Esophagus squamous epithelium (tissue), 4 donors: Measurements from ENCODE around the gene FRMD1.

Experiments
- POLR2A ChIP-seq, 4 donors: fragments of 450-650 bp; IDR thresholded peaks; one replicate each; pipeline ENCODE4 v1.6.1; 2017; ENCODE audit warnings: antibody characterized with exemption in 4 of 4, mild to moderate bottlenecking in 4 of 4, moderate library complexity in 3 of 4
- TF ChIP-seq, protein P1 (sequence below), 6 experiments: fragments of 450-650 bp in 4 of 6; fragments of 200-600 bp in 2 of 6; sonication (generic) in 2 of 6; IDR thresholded peaks; one replicate each; pipeline ENCODE4 v1.5.1; 2016 to 2019; ENCODE audit warnings: antibody characterized with exemption in 6 of 6, mild to moderate bottlenecking in 4 of 6, moderate library complexity in 4 of 6

DNA sequence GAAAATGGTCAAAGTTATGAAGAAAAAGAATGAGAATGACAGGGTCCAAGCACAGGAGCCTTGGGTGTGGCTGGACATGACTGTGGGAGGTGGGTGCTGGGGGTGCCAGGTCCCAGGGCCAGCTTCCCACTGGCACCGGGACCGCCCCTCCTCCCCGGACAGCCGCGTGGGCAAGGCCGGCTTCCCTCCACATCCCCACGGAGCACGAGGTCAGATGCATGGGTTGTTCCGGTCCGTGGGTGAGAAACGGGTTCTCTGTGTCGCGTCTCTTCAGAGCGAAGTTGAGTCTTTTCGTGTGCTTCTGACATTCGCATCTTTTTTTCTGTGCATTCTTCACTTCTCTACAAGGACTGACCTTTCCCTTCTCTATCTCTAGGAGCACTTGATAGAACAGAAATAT is 51.5 kb downstream of the FRMD1 start:
- TF ChIP-seq, protein P1, sequence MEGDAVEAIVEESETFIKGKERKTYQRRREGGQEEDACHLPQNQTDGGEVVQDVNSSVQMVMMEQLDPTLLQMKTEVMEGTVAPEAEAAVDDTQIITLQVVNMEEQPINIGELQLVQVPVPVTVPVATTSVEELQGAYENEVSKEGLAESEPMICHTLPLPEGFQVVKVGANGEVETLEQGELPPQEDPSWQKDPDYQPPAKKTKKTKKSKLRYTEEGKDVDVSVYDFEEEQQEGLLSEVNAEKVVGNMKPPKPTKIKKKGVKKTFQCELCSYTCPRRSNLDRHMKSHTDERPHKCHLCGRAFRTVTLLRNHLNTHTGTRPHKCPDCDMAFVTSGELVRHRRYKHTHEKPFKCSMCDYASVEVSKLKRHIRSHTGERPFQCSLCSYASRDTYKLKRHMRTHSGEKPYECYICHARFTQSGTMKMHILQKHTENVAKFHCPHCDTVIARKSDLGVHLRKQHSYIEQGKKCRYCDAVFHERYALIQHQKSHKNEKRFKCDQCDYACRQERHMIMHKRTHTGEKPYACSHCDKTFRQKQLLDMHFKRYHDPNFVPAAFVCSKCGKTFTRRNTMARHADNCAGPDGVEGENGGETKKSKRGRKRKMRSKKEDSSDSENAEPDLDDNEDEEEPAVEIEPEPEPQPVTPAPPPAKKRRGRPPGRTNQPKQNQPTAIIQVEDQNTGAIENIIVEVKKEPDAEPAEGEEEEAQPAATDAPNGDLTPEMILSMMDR (IDR thresholded peaks at IDR 0.05) = no peak
- no peak for TF ChIP-seq POLR2A (IDR thresholded peaks at IDR 0.05)
